HG02884 (cell line): ENCODE results near the gene MB.

Experiments
- ATAC-seq: cut with Tn5 transposase; IDR thresholded peaks from one replicate; pipeline ENCODE4 v1.9.1; 2021; ENCODE audit warnings: mild to moderate bottlenecking, moderate library complexity; ENCODE audit not compliant: unreplicated experiment

The MB gene

DNA sequence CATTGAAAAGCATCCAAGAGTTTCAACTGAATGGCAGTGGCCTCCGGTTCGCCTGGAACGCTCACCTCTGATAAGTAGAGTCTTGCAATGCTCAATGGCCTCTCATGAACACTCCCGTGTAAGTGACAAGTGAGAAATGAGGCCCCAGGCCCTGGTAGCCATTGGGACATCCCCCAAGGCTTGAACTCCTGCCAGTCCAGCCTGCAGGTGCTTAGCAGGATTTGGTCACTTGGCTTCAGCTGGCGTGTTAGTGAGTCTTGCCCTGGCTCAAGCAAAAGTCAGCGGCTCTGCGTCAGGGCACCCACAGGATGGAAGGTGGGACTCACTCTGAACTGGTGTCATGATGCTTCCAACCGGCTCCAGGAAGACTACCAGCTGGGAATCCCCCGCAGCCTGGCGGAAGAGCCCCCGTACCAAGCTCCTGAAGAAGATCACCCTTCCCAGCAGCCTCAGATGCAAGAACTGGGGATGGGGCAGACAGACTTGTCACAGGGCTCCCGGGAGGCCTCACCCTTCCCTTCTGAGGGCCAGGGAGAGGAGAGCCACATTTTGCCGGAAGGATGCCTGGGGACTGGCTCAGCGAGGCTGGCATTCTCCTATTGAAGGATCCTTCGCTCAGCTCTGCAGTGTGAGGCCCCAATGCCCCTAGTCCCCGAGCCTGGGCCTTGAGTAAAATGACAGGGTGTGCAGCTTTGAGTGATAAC lies 19.3 kb downstream of the MB start:
- no peak for ATAC-seq

GRCh38 chr22:35596821-35597220 lies 20.3 kb downstream of the MB start:
- no peak for ATAC-seq

- no peak for ATAC-seq
Measured at GRCh38 chr22:35594686-35595085, 22.4 kb downstream of the MB start.

- ATAC-seq: no peak
Measured at GRCh38 chr22:35593891-35594470, 23.1 kb downstream of the MB start.

DNA sequence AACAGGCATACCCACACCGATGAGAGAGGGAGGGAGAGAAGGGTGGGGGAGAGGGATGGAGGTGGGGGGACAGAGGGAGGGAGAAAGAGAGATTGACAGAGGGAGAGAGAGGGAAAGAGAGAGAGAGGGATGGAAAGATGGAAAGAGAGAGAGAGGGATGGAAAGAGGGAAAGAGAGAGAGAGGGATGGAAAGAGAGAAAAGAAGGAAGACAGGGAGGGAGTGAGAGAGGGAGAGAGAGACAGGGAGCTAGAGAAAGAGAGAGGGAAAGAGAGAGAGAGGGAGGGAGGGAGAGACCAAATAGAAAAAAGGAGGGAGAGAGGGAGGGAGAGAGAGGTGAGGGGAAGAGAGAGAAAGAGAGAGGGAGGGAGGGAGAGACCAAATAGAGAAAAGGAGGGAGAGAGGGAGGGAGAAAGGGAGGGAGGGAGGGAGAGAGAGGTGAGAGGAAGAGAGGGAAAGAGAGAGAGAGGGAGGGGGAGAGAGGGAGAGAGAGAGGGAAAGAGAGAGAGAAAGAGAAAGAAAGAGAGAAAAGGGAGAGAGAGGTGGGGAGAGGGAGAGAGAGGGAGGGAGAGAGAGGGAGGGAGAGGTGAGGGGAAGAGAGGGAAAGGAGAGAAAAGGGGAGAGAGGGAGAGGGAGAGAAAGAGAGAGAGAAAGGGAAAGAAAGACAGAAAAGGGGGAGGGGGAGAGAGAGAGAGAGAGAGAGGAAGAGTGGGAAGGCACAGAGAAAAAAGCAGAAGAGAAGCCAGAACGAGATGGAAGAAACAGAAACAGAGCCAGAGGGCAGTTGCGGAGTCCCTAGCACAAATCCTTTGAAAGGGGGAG lies 23.8 kb downstream of the MB start:
- no peak for ATAC-seq

GRCh38 chr22:35592418-35592967 lies 24.6 kb downstream of the MB start:
- ATAC-seq: no peak

GRCh38 chr22:35591714-35592417 lies 25.3 kb downstream of the MB start:
- ATAC-seq: no peak

DNA sequence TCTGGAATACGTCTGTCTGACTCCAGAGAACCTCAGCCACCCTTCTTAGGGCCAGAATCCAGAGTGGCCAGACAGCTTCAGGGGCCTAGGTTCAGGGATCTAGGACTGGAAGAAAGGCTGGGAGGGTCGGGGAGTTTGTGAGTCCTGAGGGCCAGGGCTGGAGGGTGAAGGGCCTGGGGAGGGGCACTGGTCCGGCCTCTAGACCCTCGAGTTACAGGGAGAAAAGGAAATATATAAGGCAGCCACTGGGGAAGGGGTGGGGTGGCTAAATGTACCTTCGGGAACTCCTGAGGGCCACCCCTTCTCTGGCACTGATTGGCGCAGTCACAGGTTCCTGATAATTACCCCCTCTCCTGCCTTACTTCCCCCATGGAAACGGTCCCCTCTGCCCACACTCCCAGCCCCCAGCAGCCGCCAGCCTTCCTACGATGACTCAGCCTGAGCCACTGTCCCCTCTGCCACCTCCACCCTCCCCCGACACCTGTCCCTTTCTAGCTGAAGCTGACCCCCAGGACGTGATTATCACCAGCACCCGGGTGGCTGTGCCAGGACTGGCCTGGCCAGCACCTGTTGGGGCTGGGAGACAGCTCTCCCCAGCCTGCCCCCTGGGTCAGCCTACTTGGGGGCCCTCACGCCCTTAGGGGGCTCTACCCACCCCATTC lies 26.4 kb downstream of the MB start:
- ATAC-seq: no peak

GRCh38 chr22:35589756-35590093 lies 27.4 kb downstream of the MB start:
- no peak for ATAC-seq

- ATAC-seq: no peak
Measured at GRCh38 chr22:35589071-35589755, 27.9 kb downstream of the MB start.

DNA sequence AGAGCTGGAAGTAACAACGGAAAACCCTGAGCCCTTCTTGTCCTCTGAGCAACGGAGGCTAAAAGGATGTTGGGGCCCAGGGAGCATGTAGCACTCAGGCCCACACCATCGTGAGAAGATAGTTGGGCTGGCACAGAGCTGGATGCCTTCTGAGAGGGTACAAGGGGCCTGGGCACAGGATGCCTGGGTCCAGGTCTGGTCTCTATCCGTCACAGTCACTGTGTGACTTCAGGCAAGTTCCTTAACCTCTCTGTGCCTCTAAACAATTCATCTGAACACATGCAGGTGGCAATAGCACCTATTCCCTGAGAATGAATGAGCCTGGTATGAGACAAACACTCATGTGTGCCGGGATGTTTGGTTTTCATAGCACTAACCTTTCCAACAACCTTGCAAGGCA lies 29.2 kb downstream of the MB start:
- ATAC-seq: no peak

DNA sequence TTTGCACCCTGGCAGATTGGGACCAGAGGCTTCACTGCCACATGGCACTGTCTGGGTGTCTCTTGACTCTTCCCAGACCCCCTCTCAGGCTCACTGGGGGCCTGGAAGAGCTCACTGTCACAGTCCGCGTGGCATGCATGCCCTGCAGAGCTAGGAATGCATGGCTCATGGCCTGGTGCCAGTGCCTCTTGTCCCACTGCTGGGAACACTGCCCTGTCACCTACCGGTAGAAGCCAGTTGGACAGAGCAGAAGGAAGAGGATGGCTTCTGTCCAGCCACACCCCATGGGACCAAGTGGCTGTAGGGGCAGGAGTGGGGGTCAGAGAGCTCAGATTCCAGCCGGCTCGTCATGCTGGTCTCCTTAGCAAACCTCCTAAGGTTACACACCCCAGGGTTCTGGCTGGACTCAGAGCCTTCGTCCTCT lies 29.7 kb downstream of the MB start:
- ATAC-seq: no peak

- no peak for ATAC-seq
Measured at GRCh38 chr22:35586771-35587170, 30.4 kb downstream of the MB start.

- ATAC-seq: no peak
Measured at GRCh38 chr22:35582861-35583670, 34.1 kb downstream of the MB start.

DNA sequence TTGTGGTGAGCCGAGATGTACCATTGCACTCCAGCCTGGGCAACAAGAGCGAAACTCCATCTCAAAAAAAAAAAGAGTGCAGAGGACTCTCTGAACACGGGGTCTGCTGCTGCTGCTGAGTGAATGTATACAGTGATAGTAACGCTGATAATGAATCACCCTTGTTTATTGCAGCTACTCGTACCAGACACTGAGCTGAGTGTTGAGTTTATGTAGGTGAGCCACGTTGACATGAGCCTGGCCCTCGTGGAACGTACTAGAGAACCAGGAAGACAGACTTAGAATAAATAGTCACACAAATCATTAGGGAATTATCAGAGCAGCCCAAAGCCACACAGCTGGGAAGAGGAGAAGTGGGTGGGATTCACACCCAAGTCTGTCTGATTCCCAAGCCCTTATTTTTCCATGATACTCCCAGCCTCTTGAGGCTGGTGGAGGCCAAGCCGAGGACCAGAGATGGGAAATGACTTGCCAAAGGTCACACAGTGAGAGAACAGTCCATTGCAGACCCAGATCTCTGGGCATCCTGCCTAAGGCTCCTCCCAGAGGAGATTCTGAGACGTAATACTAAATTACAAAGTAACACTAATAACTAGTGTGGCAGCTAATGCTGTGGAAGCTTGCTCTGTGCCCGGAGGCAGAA lies 34.8 kb downstream of the MB start:
- ATAC-seq: no peak

GRCh38 chr22:35581023-35581413 lies 36.1 kb downstream of the MB start:
- ATAC-seq: no peak

DNA sequence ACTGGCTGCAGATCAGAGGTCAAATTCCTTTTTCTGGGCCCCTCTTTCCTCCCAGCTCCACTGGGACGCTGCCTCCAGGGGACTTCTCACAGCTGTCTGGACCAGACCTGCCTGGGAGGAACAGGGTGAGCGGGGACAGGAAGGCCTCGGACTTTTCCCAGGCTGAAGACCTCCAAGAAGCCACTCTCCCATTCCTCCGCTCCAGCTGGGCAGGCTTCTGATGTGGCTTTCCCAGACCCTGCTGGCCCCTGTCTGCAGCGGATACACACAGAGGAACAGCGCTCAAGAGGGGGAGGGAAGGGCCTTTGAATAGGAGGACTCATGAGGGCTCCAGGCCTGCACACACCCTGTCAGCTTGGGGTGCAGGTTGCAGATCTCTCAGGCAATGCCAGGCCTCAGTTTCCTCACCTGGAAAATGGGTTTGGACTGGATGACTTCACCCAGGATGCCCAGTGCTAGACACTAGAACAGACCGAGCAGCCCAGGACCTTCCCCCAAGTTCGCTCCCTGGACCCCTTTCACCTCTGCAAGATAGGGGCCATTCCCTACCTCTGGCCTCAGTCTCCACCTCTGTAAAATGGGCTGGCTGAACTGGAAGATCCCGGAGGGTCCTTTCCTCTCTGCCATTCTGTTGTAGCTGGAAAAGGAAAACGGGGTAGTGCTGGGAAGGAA lies 36.6 kb downstream of the MB start:
- ATAC-seq: no peak

GRCh38 chr22:35578836-35579575 lies 38.1 kb downstream of the MB start:
- no peak for ATAC-seq
